HG02759 (cell line): ENCODE measurements around the gene TNFAIP1.
"Not testable (repeated sequence)": the region's sequence is repeated elsewhere in the genome, so short reads cannot be mapped to it uniquely, and the experiment has no call there.

Experiments
- ATAC-seq: cut with Tn5 transposase; IDR thresholded peaks from one replicate; pipeline ENCODE4 v1.9.1; 2021; ENCODE audit warnings: mild to moderate bottlenecking, moderate library complexity; ENCODE audit not compliant: unreplicated experiment

The TNFAIP1 gene

GRCh38 chr17:28335201-28335958 is at the start of gene TNFAIP1, which contains the start of gene IFT20:
TNFAIP1 (plus strand) TSS chr17:28335761; CDS start chr17:28339522, 3,761 bp downstream.
IFT20 (minus strand) TSS chr17:28335472; CDS start chr17:28331985, 3,487 bp downstream.
- peak; percentile 95 for ATAC-seq

GRCh38 chr17:28285965-28286364 is 49.6 kb upstream of the TNFAIP1 start:
- ATAC-seq, result no peak

- no peak for ATAC-seq
Measured at GRCh38 chr17:28290703-28291102, 44.9 kb upstream of the TNFAIP1 start.

GRCh38 chr17:28291780-28292330 is 43.7 kb upstream of the TNFAIP1 start:
- ATAC-seq, result no peak

- ATAC-seq, result not testable (repeated sequence)
Measured at GRCh38 chr17:28292878-28293277, 42.7 kb upstream of the TNFAIP1 start.

- no peak for ATAC-seq
Measured at GRCh38 chr17:28293994-28294393, 41.6 kb upstream of the TNFAIP1 start.

GRCh38 chr17:28295677-28296578 is 39.6 kb upstream of the TNFAIP1 start:
- ATAC-seq, result no peak

- ATAC-seq, result no peak
Measured at GRCh38 chr17:28298449-28298848, 37.1 kb upstream of the TNFAIP1 start.

GRCh38 chr17:28306954-28307401 is 28.6 kb upstream of the TNFAIP1 start:
- no peak for ATAC-seq

GRCh38 chr17:28313841-28314240 is 21.7 kb upstream of the TNFAIP1 start:
- ATAC-seq, result no peak

GRCh38 chr17:28315846-28316705 is 19.5 kb upstream of the TNFAIP1 start:
- no peak for ATAC-seq

GRCh38 chr17:28317099-28317965 is 18.2 kb upstream of the TNFAIP1 start:
- ATAC-seq, result no peak

- peak; percentile 22 for ATAC-seq
Measured at GRCh38 chr17:28317966-28318758, 17.4 kb upstream of the TNFAIP1 start.

GRCh38 chr17:28318759-28319597 is 16.6 kb upstream of the TNFAIP1 start, which contains the start of gene TMEM97:
TMEM97 (plus strand) TSS chr17:28319200; CDS start chr17:28319240, 40 bp downstream.
- ATAC-seq, result peak; percentile 96

GRCh38 chr17:28319598-28319935 is 16.0 kb upstream of the TNFAIP1 start:
- no peak for ATAC-seq

GRCh38 chr17:28320215-28321061 is 15.1 kb upstream of the TNFAIP1 start:
- ATAC-seq, result no peak

GRCh38 chr17:28324267-28324745 is 11.3 kb upstream of the TNFAIP1 start:
- no peak for ATAC-seq
